WTC11 (cell line): Measurements from ENCODE around the gene ATP2C1. TPM values are rescaled to one million over a fixed set of nuclear protein-coding genes. Genes with fewer than 3 reads are reported as not detected.
A peak's percentile ranks its signal among the peaks of the same experiment; 100 is the strongest.

Experiments
- ATAC-seq: fragments of 200-7000 bp; cut with Tn5 transposase; 2 replicates; pipeline ENCODE4 v1.10.0; 2021; ENCODE audit warnings: mild to moderate bottlenecking, moderate library complexity
- CTCF ChIA-PET: fragments of 300-600 bp; sonication (Branson Sonifier 250); formaldehyde crosslinking; loops from one replicate; lab custom pipeline; 2021; ENCODE audit warnings: antibody characterized with exemption; lab: Charles Lee
- POLR2A ChIA-PET: fragments of 350-600 bp; sonication (Branson Sonifier 250); formaldehyde crosslinking; loops from one replicate; lab custom pipeline; 2021; ENCODE audit warnings: antibody characterized with exemption; lab: Charles Lee
- DNase-seq: peaks from one replicate; pipeline ENCODE4 v3.0.0; 2021; ENCODE audit warnings: low spot score
- H3K27ac Mint-ChIP-seq: 2 replicates; pipeline ENCODE4 v1.8.0; 2021; ENCODE audit warnings: mixed read lengths
- H3K27me3 Mint-ChIP-seq: 2 replicates; pipeline ENCODE4 v1.8.0; 2021; ENCODE audit warnings: low read depth, mild to moderate bottlenecking, moderate library complexity, mixed read lengths
- H3K36me3 Mint-ChIP-seq: 2 replicates; pipeline ENCODE4 v1.8.0; 2021; ENCODE audit warnings: mixed read lengths
- H3K4me1 Mint-ChIP-seq: 2 replicates; pipeline ENCODE4 v1.8.0; 2022; ENCODE audit warnings: mixed read lengths
- H3K4me3 Mint-ChIP-seq: 2 replicates; pipeline ENCODE4 v1.8.0; 2021; ENCODE audit warnings: mild to moderate bottlenecking, moderate library complexity, mixed read lengths
- H3K9me3 Mint-ChIP-seq: 2 replicates; pipeline ENCODE4 v1.8.0; 2021; ENCODE audit warnings: mixed read lengths
- CDX4 ChIP-seq: fragments of 250-450 bp; sonication (Bioruptor Pico); IDR thresholded peaks from 2 replicates; pipeline ENCODE4 v1.9.0; 2021; ENCODE audit warnings: moderate library complexity, mild to moderate bottlenecking, inconsistent platforms, borderline replicate concordance
- CREM ChIP-seq: sonication (generic); formaldehyde crosslinking; IDR thresholded peaks from 2 replicates; pipeline ENCODE4 v1.8.1; 2022; ENCODE audit warnings: mild to moderate bottlenecking, missing genetic modification reagents, moderate library complexity
- ETV6 ChIP-seq: sonication (generic); formaldehyde crosslinking; IDR thresholded peaks from 2 replicates; pipeline ENCODE4 v1.8.1; 2022; ENCODE audit warnings: mild to moderate bottlenecking, missing genetic modification reagents
- IRF2 ChIP-seq: sonication (generic); formaldehyde crosslinking; IDR thresholded peaks from 2 replicates; pipeline ENCODE4 v1.8.0; 2022; ENCODE audit warnings: low read depth, missing genetic modification reagents, borderline replicate concordance
- KAT7 ChIP-seq: sonication (generic); formaldehyde crosslinking; IDR thresholded peaks from 2 replicates; pipeline ENCODE4 v1.8.1; 2023; ENCODE audit warnings: missing genetic modification reagents, mild to moderate bottlenecking, borderline replicate concordance
- MXD4 ChIP-seq: fragments of 250-450 bp; sonication (Bioruptor Pico); IDR thresholded peaks from 2 replicates; pipeline ENCODE4 v1.8.0; 2021; ENCODE audit warnings: mild to moderate bottlenecking, moderate library complexity, borderline replicate concordance
- MYBL2 ChIP-seq: sonication (generic); formaldehyde crosslinking; IDR thresholded peaks from 2 replicates; pipeline ENCODE4 v1.8.1; 2023; ENCODE audit warnings: mild to moderate bottlenecking, moderate library complexity, missing genetic modification reagents
- NFATC4 ChIP-seq: fragments of 250-450 bp; sonication (Bioruptor Pico); IDR thresholded peaks from 2 replicates; pipeline ENCODE4 v1.9.0; 2021; ENCODE audit warnings: mild to moderate bottlenecking
- RORB ChIP-seq: fragments of 250-450 bp; sonication (Bioruptor Pico); IDR thresholded peaks from 2 replicates; pipeline ENCODE4 v1.9.0; 2021; ENCODE audit warnings: mild to moderate bottlenecking
- SMAD3 ChIP-seq: sonication (generic); formaldehyde crosslinking; IDR thresholded peaks from 2 replicates; pipeline ENCODE4 v1.8.0; 2022; ENCODE audit warnings: missing genetic modification reagents, mild to moderate bottlenecking, borderline replicate concordance
- SMAD4 ChIP-seq: sonication (generic); formaldehyde crosslinking; IDR thresholded peaks from 2 replicates; pipeline ENCODE4 v1.8.0; 2022; ENCODE audit warnings: mild to moderate bottlenecking, missing genetic modification reagents
- ZNF317 ChIP-seq: sonication (generic); formaldehyde crosslinking; IDR thresholded peaks from 2 replicates; pipeline ENCODE4 v1.8.1; 2023; ENCODE audit warnings: low read depth, mild to moderate bottlenecking, moderate library complexity, missing genetic modification reagents, borderline replicate concordance
- total RNA-seq: library from RNA; stranded (reverse); gene quantifications from 3 replicates; pipeline ENCODE4 v1.2.3, GENCODE V29; 2021
- TF ChIP-seq, protein P1 (sequence below): fragments of 250-450 bp; sonication (Bioruptor Pico); IDR thresholded peaks from 2 replicates; pipeline ENCODE4 v1.9.0; 2021; ENCODE audit warnings: mild to moderate bottlenecking
- TF ChIP-seq, protein P2 (sequence below): sonication (generic); formaldehyde crosslinking; IDR thresholded peaks from 2 replicates; pipeline ENCODE4 v1.8.1; 2022; ENCODE audit warnings: mild to moderate bottlenecking, moderate library complexity, missing genetic modification reagents
- TF ChIP-seq, protein P3 (sequence below): fragments of 250-450 bp; sonication (Bioruptor Pico); IDR thresholded peaks from 2 replicates; pipeline ENCODE4 v1.9.0; 2021; ENCODE audit warnings: mild to moderate bottlenecking, borderline replicate concordance
- TF ChIP-seq, protein P4 (sequence below): sonication (generic); formaldehyde crosslinking; IDR thresholded peaks from 2 replicates; pipeline ENCODE4 v1.8.1; 2023; ENCODE audit warnings: mild to moderate bottlenecking, missing genetic modification reagents
- TF ChIP-seq, protein P5 (sequence below): sonication (generic); formaldehyde crosslinking; IDR thresholded peaks from 2 replicates; pipeline ENCODE4 v1.8.1; 2022; ENCODE audit warnings: mild to moderate bottlenecking, missing genetic modification reagents, moderate library complexity, borderline replicate concordance

The ATP2C1 gene
- total RNA-seq, 1 experiment from 2014 or later: 62.5 TPM

DNA sequence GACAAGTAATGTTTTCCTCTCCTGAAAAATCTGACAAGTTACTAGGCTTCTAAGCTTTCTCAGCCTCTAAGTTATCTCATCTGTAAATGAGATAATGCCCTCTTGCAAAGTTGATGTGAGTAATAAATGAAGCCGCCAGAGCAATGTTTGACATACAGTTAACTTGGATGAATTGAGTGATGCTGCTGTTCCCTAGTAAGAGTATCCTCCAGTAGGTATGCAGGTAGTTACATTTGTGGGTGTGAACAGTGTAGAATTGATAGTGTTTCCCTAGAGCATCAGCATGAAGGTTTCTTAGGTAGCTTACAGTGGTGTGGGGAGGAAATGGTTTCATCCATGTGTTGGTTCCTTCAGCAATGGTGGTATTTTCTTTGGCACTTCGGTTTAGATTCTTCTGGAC, 3.4 kb downstream of the ATP2C1 start:
- CTCF ChIA-PET: interaction anchor here (1.3 kb wide), 1 partner anchor 138 kb away, joined by 6 read pairs; no protein-coding TSS in a partner anchor
- DNase-seq (no peak), ATAC-seq (no peak)
- H3K27ac Mint-ChIP-seq: peak overlapping the region; percentile 30; the same call in 1 of the 2 replicates
- H3K4me3 Mint-ChIP-seq: no peak overlapping the region
- H3K36me3 Mint-ChIP-seq: no peaks in the 10 kb centered on the region
- POLR2A ChIA-PET: no interaction called here
- no peaks in the 10 kb centered on the region for H3K9me3 Mint-ChIP-seq
- TF ChIP-seq, protein P1, sequence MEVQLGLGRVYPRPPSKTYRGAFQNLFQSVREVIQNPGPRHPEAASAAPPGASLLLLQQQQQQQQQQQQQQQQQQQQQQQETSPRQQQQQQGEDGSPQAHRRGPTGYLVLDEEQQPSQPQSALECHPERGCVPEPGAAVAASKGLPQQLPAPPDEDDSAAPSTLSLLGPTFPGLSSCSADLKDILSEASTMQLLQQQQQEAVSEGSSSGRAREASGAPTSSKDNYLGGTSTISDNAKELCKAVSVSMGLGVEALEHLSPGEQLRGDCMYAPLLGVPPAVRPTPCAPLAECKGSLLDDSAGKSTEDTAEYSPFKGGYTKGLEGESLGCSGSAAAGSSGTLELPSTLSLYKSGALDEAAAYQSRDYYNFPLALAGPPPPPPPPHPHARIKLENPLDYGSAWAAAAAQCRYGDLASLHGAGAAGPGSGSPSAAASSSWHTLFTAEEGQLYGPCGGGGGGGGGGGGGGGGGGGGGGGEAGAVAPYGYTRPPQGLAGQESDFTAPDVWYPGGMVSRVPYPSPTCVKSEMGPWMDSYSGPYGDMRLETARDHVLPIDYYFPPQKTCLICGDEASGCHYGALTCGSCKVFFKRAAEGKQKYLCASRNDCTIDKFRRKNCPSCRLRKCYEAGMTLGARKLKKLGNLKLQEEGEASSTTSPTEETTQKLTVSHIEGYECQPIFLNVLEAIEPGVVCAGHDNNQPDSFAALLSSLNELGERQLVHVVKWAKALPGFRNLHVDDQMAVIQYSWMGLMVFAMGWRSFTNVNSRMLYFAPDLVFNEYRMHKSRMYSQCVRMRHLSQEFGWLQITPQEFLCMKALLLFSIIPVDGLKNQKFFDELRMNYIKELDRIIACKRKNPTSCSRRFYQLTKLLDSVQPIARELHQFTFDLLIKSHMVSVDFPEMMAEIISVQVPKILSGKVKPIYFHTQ: no peak
- no peak for TF ChIP-seq CREM (CRISPR knock-in tag)
- no peak for TF ChIP-seq CDX4 (CRISPR knock-in tag)
- TF ChIP-seq, protein P2, sequence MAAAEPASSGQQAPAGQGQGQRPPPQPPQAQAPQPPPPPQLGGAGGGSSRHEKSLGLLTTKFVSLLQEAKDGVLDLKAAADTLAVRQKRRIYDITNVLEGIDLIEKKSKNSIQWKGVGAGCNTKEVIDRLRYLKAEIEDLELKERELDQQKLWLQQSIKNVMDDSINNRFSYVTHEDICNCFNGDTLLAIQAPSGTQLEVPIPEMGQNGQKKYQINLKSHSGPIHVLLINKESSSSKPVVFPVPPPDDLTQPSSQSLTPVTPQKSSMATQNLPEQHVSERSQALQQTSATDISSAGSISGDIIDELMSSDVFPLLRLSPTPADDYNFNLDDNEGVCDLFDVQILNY (CRISPR knock-in tag): no peak
- TF ChIP-seq ETV6 (CRISPR knock-in tag): no peak
- no peak for TF ChIP-seq SMAD3
- peaks cover 76% of the 10 kb centered on the region for H3K4me1 Mint-ChIP-seq
- H3K27me3 Mint-ChIP-seq: no peaks in the 10 kb centered on the region

GRCh38 chr3:130900959-130901358, 7.1 kb downstream of the ATP2C1 start:
- Mint-ChIP-seq H3K9me3 (no peaks in the 10 kb centered on the region), H3K4me1 (peaks cover 63% of the 10 kb centered on the region), H3K27ac (no peak overlapping the region), H3K4me3 (no peak overlapping the region), H3K36me3 (no peaks in the 10 kb centered on the region), H3K27me3 (no peaks in the 10 kb centered on the region)
- ATAC-seq: no peak
- CTCF ChIA-PET: no interaction called here
- POLR2A ChIA-PET: no interaction called here
- DNase-seq: no peak
- no peak for TF ChIP-seq NFATC4 (CRISPR knock-in tag)
- no peak for TF ChIP-seq SMAD4 (CRISPR knock-in tag)
- TF ChIP-seq, protein P3, sequence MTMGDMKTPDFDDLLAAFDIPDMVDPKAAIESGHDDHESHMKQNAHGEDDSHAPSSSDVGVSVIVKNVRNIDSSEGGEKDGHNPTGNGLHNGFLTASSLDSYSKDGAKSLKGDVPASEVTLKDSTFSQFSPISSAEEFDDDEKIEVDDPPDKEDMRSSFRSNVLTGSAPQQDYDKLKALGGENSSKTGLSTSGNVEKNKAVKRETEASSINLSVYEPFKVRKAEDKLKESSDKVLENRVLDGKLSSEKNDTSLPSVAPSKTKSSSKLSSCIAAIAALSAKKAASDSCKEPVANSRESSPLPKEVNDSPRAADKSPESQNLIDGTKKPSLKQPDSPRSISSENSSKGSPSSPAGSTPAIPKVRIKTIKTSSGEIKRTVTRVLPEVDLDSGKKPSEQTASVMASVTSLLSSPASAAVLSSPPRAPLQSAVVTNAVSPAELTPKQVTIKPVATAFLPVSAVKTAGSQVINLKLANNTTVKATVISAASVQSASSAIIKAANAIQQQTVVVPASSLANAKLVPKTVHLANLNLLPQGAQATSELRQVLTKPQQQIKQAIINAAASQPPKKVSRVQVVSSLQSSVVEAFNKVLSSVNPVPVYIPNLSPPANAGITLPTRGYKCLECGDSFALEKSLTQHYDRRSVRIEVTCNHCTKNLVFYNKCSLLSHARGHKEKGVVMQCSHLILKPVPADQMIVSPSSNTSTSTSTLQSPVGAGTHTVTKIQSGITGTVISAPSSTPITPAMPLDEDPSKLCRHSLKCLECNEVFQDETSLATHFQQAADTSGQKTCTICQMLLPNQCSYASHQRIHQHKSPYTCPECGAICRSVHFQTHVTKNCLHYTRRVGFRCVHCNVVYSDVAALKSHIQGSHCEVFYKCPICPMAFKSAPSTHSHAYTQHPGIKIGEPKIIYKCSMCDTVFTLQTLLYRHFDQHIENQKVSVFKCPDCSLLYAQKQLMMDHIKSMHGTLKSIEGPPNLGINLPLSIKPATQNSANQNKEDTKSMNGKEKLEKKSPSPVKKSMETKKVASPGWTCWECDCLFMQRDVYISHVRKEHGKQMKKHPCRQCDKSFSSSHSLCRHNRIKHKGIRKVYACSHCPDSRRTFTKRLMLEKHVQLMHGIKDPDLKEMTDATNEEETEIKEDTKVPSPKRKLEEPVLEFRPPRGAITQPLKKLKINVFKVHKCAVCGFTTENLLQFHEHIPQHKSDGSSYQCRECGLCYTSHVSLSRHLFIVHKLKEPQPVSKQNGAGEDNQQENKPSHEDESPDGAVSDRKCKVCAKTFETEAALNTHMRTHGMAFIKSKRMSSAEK (CRISPR knock-in tag): no peak
- no peak for TF ChIP-seq IRF2
- no peak for TF ChIP-seq RORB (CRISPR knock-in tag)
- TF ChIP-seq KAT7 (CRISPR knock-in tag): no peak
- TF ChIP-seq, protein P4, sequence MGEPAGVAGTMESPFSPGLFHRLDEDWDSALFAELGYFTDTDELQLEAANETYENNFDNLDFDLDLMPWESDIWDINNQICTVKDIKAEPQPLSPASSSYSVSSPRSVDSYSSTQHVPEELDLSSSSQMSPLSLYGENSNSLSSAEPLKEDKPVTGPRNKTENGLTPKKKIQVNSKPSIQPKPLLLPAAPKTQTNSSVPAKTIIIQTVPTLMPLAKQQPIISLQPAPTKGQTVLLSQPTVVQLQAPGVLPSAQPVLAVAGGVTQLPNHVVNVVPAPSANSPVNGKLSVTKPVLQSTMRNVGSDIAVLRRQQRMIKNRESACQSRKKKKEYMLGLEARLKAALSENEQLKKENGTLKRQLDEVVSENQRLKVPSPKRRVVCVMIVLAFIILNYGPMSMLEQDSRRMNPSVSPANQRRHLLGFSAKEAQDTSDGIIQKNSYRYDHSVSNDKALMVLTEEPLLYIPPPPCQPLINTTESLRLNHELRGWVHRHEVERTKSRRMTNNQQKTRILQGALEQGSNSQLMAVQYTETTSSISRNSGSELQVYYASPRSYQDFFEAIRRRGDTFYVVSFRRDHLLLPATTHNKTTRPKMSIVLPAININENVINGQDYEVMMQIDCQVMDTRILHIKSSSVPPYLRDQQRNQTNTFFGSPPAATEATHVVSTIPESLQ (CRISPR knock-in tag): no peak
- TF ChIP-seq ZNF317 (CRISPR knock-in tag): no peak
- TF ChIP-seq MXD4: no peak
- TF ChIP-seq, protein P1: no peak
- TF ChIP-seq, protein P5, sequence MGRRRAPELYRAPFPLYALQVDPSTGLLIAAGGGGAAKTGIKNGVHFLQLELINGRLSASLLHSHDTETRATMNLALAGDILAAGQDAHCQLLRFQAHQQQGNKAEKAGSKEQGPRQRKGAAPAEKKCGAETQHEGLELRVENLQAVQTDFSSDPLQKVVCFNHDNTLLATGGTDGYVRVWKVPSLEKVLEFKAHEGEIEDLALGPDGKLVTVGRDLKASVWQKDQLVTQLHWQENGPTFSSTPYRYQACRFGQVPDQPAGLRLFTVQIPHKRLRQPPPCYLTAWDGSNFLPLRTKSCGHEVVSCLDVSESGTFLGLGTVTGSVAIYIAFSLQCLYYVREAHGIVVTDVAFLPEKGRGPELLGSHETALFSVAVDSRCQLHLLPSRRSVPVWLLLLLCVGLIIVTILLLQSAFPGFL (CRISPR knock-in tag): no peak
- TF ChIP-seq MYBL2 (CRISPR knock-in tag): no peak
